Measurements from ENCODE around the gene CASP8. TPM values are rescaled to one million over a fixed set of nuclear protein-coding genes. Genes with fewer than 3 reads are reported as not detected.
A peak's percentile ranks its signal among the peaks of the same experiment; 100 is the strongest.
"Not testable (repeated sequence)": the region's sequence is repeated elsewhere in the genome, so short reads cannot be mapped to it uniquely, and the experiment has no call there.

The CASP8 gene
- total RNA-seq, 1 experiment from 2014 or later = 32.8 TPM

- no peaks in the 10 kb centered on the region for H3K27me3 Mint-ChIP-seq (ENCODE audit: insufficient read depth, unreplicated experiment)
- H3K27ac Mint-ChIP-seq (ENCODE audit: low read depth, unreplicated experiment) = no peak overlapping the region
- ChIA-PET POLR2A (interaction anchor here (0.8 kb wide), 1 partner anchor 23 kb away, joined by 5 read pairs; no protein-coding TSS in a partner anchor), CTCF (no interaction called here)
- H3K4me3 Mint-ChIP-seq (ENCODE audit: unreplicated experiment) = no peak overlapping the region
- no peak for DNase-seq (ENCODE audit: unreplicated experiment)
- BruUV-seq (replicated peaks) = no TSS peak
- peaks cover 61% of the 10 kb centered on the region for H3K36me3 Mint-ChIP-seq (ENCODE audit: insufficient read depth, unreplicated experiment)
- intact Hi-C loops (cut with micrococcal nuclease) = no loop called here
- H3K4me1 Mint-ChIP-seq (ENCODE audit: insufficient read depth, unreplicated experiment) = no peaks in the 10 kb centered on the region
- TF ChIP-seq CTCF (IDR thresholded peaks at IDR 0.05; ENCODE audit: unreplicated experiment) = no peak
- H3K9me3 Mint-ChIP-seq (ENCODE audit: unreplicated experiment) = peaks cover under 1% of the 10 kb centered on the region
Observed at GRCh38 chr2:201280191-201281040, 20.1 kb downstream of the CASP8 start.

- no peak for DNase-seq (ENCODE audit: unreplicated experiment)
- no peak overlapping the region for H3K27ac Mint-ChIP-seq (ENCODE audit: low read depth, unreplicated experiment)
- H3K4me1 Mint-ChIP-seq (ENCODE audit: insufficient read depth, unreplicated experiment) = no peaks in the 10 kb centered on the region
- peaks cover 8% of the 10 kb centered on the region for H3K9me3 Mint-ChIP-seq (ENCODE audit: unreplicated experiment)
- CTCF ChIA-PET = interaction anchor here (0.6 to 1.1 kb wide), 5 partner anchors 9 to 434 kb away, joined by 3 read pairs; no protein-coding TSS in a partner anchor
- intact Hi-C loops (cut with micrococcal nuclease) = no loop called here
- H3K4me3 Mint-ChIP-seq (ENCODE audit: unreplicated experiment) = no peak overlapping the region
- H3K27me3 Mint-ChIP-seq (ENCODE audit: insufficient read depth, unreplicated experiment) = no peaks in the 10 kb centered on the region
- peaks cover 55% of the 10 kb centered on the region for H3K36me3 Mint-ChIP-seq (ENCODE audit: insufficient read depth, unreplicated experiment)
- POLR2A ChIA-PET = interaction anchor here (0.6 kb wide), 1 partner anchor 98 kb away, joined by 3 read pairs; no protein-coding TSS in a partner anchor
- no TSS peak for BruUV-seq (replicated peaks)
- TF ChIP-seq CTCF (IDR thresholded peaks at IDR 0.05; ENCODE audit: unreplicated experiment) = no peak
Observed at GRCh38 chr2:201285499-201285898, 25.2 kb downstream of the CASP8 start.

GRCh38 chr2:201290457-201291148, 30.3 kb downstream of the CASP8 start:
- H3K27ac Mint-ChIP-seq (ENCODE audit: low read depth, unreplicated experiment); DNase-seq (ENCODE audit: unreplicated experiment); H3K4me1 Mint-ChIP-seq (ENCODE audit: insufficient read depth, unreplicated experiment); BruUV-seq (replicated peaks); CTCF ChIA-PET; H3K4me3 Mint-ChIP-seq (ENCODE audit: unreplicated experiment); H3K27me3 Mint-ChIP-seq (ENCODE audit: insufficient read depth, unreplicated experiment); intact Hi-C loops (cut with micrococcal nuclease); POLR2A ChIA-PET: not testable (repeated sequence)
- peaks cover 47% of the 10 kb centered on the region for H3K36me3 Mint-ChIP-seq (ENCODE audit: insufficient read depth, unreplicated experiment)
- peaks cover 20% of the 10 kb centered on the region for H3K9me3 Mint-ChIP-seq (ENCODE audit: unreplicated experiment)

- no peaks in the 10 kb centered on the region for H3K27me3 Mint-ChIP-seq (ENCODE audit: insufficient read depth, unreplicated experiment)
- H3K4me1 Mint-ChIP-seq (ENCODE audit: insufficient read depth, unreplicated experiment) = no peaks in the 10 kb centered on the region
- POLR2A ChIA-PET = interaction anchor here (0.5 to 1.5 kb wide), 5 partner anchors 10 to 1698 kb away, joined by 3 to 4 read pairs (median 3); partner anchors contain the start of genes CASP8 and TMEM237
- no peak overlapping the region for H3K27ac Mint-ChIP-seq (ENCODE audit: low read depth, unreplicated experiment)
- intact Hi-C loops (cut with micrococcal nuclease) = no loop called here
- peaks cover 19% of the 10 kb centered on the region for H3K9me3 Mint-ChIP-seq (ENCODE audit: unreplicated experiment)
- no TSS peak for BruUV-seq (replicated peaks)
- peak; percentile 12 for DNase-seq (ENCODE audit: unreplicated experiment)
- no peak for TF ChIP-seq CTCF (IDR thresholded peaks at IDR 0.05; ENCODE audit: unreplicated experiment)
- no peaks in the 10 kb centered on the region for H3K36me3 Mint-ChIP-seq (ENCODE audit: insufficient read depth, unreplicated experiment)
- CTCF ChIA-PET = interaction anchor here (0.8 to 0.9 kb wide), 2 partner anchors 13 to 66 kb away, joined by 3 read pairs; no protein-coding TSS in a partner anchor
- H3K4me3 Mint-ChIP-seq (ENCODE audit: unreplicated experiment) = no peak overlapping the region
Observed at GRCh38 chr2:201298462-201299052, 38.2 kb downstream of the CASP8 start.

DNA sequence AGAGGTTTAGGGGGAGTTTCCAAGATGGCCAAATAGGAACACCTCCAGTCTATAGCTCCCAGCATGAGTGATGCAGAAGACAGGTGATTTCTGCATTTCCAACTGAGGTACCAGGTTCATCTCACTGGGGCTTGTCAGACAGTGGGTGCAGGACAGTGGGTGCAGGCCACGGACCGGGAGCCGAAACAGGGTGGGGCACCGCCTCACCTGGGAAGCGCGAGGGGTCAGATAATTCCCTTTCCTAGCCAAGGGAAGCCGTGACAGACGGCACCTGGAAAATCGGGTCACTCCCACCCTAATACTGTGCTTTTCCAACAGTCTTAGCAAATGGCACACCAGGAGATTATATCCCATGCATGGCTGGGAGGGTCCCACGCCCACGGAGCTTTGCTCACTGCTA, 39.6 kb downstream of the CASP8 start:
- CTCF ChIA-PET; DNase-seq (ENCODE audit: unreplicated experiment); BruUV-seq (replicated peaks); intact Hi-C loops (cut with micrococcal nuclease); H3K4me3 Mint-ChIP-seq (ENCODE audit: unreplicated experiment); POLR2A ChIA-PET; H3K36me3 Mint-ChIP-seq (ENCODE audit: insufficient read depth, unreplicated experiment); H3K4me1 Mint-ChIP-seq (ENCODE audit: insufficient read depth, unreplicated experiment); H3K27ac Mint-ChIP-seq (ENCODE audit: low read depth, unreplicated experiment); H3K27me3 Mint-ChIP-seq (ENCODE audit: insufficient read depth, unreplicated experiment): not testable (repeated sequence)
- peaks cover 16% of the 10 kb centered on the region for H3K9me3 Mint-ChIP-seq (ENCODE audit: unreplicated experiment)
